Testis (tissue), 3 donors: Measurements from ENCODE around the gene JOSD2. TPM values are rescaled to one million over a fixed set of nuclear protein-coding genes. Genes with fewer than 3 reads are reported as not detected.

ENCODE experiments used
- DNase-seq: peaks from one replicate; pipeline ENCODE4 v3.0.0-alpha.2; 2019
- H3K27ac ChIP-seq, 2 donors: fragments of 200-600 bp; sonication (generic); one replicate each; pipeline ENCODE4 v1.5.1; 2019
- H3K27me3 ChIP-seq: fragments of 200-600 bp; sonication (generic); one replicate; pipeline ENCODE4 v1.5.1; 2019
- H3K36me3 ChIP-seq: fragments of 200-600 bp; sonication (generic); one replicate; pipeline ENCODE4 v1.5.1; 2017; ENCODE audit warnings: low read depth; ENCODE audit errors: missing control alignments
- H3K4me1 ChIP-seq: fragments of 200-600 bp; sonication (generic); one replicate; pipeline ENCODE4 v1.5.1; 2019
- H3K4me3 ChIP-seq, 2 donors: fragments of 200-600 bp; sonication (generic); one replicate each; pipeline ENCODE4 v1.5.1; 2017 to 2019
- H3K9me3 ChIP-seq: fragments of 200-600 bp; sonication (generic); one replicate; pipeline ENCODE4 v1.5.1; 2017
- CTCF ChIP-seq, 3 experiments: fragments of 450-650 bp in 2 of 3; fragments of 200-600 bp in 1 of 3; sonication (generic) in 1 of 3; IDR thresholded peaks; one replicate each; pipeline ENCODE4 v1.5.1; 2016 to 2019; ENCODE audit warnings: antibody characterized with exemption in 3 of 3, mild to moderate bottlenecking in 2 of 3, moderate library complexity in 1 of 3
- POLR2A ChIP-seq: fragments of 450-650 bp; IDR thresholded peaks from one replicate; pipeline ENCODE4 v1.6.1; 2017; ENCODE audit warnings: antibody characterized with exemption, mild to moderate bottlenecking, moderate library complexity
- WGBS, 2 donors: methylation state at CpG; one replicate each; pipeline ENCODE4 v1.1.5; 2018; 5-methylcytosine and 5-hydroxymethylcytosine counted together
- intact Hi-C: fragments of 100-400 bp; cut with DNase I; formaldehyde crosslinking; loops from one replicate; pipeline ENCODE4 v1.15.1; 2023; ENCODE audit warnings: low total_unique reads
- polyA plus RNA-seq: library from polyadenylated mRNA; stranded (reverse); fragments of 350-450 nt; fragmentation: Illumina TruSeq; extraction: RNeasy Lipid Tissue Mini Kit (QIAGEN cat#74804); gene quantifications from one replicate; pipeline ENCODE4 v1.2.3, GENCODE V29; 2014; ENCODE audit warnings: low read depth, low replicate concordance; ENCODE audit not compliant: insufficient read depth
- total RNA-seq, 2 donors: library from RNA; depleted of rRNA; stranded (reverse); fragments of >200 nt; gene quantifications; one replicate each; pipeline ENCODE4 v1.2.3, GENCODE V29; 2016

JOSD2 gene
- total and polyA plus RNA-seq, 3 donors from 2014 or later = 21.6 to 37.7 (median 26.1) TPM

GRCh38 chr19:50512999-50513745 lies 2.2 kb upstream of the JOSD2 start:
- intact Hi-C loops = no loop called here
- DNase-seq = no peak
- peaks cover 20% of the 10 kb centered on the region for H3K4me1 ChIP-seq
- no peaks in the 10 kb centered on the region for H3K36me3 ChIP-seq
- TF ChIP-seq CTCF (IDR thresholded peaks at IDR 0.05) = no peak
- TF ChIP-seq POLR2A = no peak
- no peaks in the 10 kb centered on the region for H3K27me3 ChIP-seq
- no peak overlapping the region for H3K4me3 ChIP-seq
- no peaks in the 10 kb centered on the region for H3K9me3 ChIP-seq
- no peak overlapping the region for H3K27ac ChIP-seq
- WGBS, 2 donors = 55 to 59% methylated on average over 10 to 12 of the region's 12 CpGs

- Histone ChIP-seq H3K27ac (no peak overlapping the region), H3K9me3 (no peaks in the 10 kb centered on the region), H3K4me1 (peaks cover 20% of the 10 kb centered on the region), H3K27me3 (no peaks in the 10 kb centered on the region), H3K4me3 (peak overlapping the region in 1 of 2 donors; percentile 89), H3K36me3 (no peaks in the 10 kb centered on the region)
- WGBS, 2 donors = 36 to 78% methylated on average over 6 to 36 of the region's 36 CpGs
- DNase-seq = no peak
- intact Hi-C loops = no loop called here
- no peak for TF ChIP-seq CTCF (IDR thresholded peaks at IDR 0.05)
- no peak for TF ChIP-seq POLR2A
Observed at GRCh38 chr19:50512112-50512998, 1.4 kb upstream of the JOSD2 start.

- TF ChIP-seq POLR2A (no peak), CTCF (IDR thresholded peaks at IDR 0.05) (no peak)
- intact Hi-C loops = no loop called here
- peak overlapping the region; percentile 66 to 89 for H3K4me3 ChIP-seq
- WGBS, 2 donors = 1 to 7% methylated on average over 4 to 10 of the region's 10 CpGs
- H3K9me3 ChIP-seq = no peaks in the 10 kb centered on the region
- H3K27ac ChIP-seq = peak overlapping the region; percentile 76 to 77
- H3K27me3 ChIP-seq = no peaks in the 10 kb centered on the region
- peaks cover 20% of the 10 kb centered on the region for H3K4me1 ChIP-seq
- no peaks in the 10 kb centered on the region for H3K36me3 ChIP-seq
- no peak for DNase-seq
Observed at GRCh38 chr19:50510700-50511068, 307 bp downstream of the JOSD2 start.

- intact Hi-C loops = no loop called here
Observed at GRCh38 chr19:50510121-50510670, 795 bp downstream of the JOSD2 start.

More at GRCh38 chr19:50510121-50510670, 795 bp downstream of the JOSD2 start:
- peak; percentile 75 for DNase-seq
- Histone ChIP-seq H3K4me3 (peak overlapping the region; percentile 66 to 89), H3K9me3 (no peaks in the 10 kb centered on the region), H3K4me1 (peaks cover 20% of the 10 kb centered on the region), H3K36me3 (no peaks in the 10 kb centered on the region), H3K27ac (peak overlapping the region; percentile 76 to 77), H3K27me3 (no peaks in the 10 kb centered on the region)
- 17 to 21% methylated on average over 8 to 26 of the region's 26 CpGs for WGBS, 2 donors
- TF ChIP-seq CTCF (IDR thresholded peaks at IDR 0.05) = no peak
- TF ChIP-seq POLR2A = no peak
